ENCODE data around the gene SMAD4.

GRCh38 chr18:51032193-51032592 is 2.2 kb downstream of the SMAD4 start:
- no peak for TF ChIP-seq CTCF (conservative IDR thresholded peaks at IDR 0.05)
- TF ChIP-seq EZH2 (IDR thresholded peaks at IDR 0.05; ENCODE audit: low read depth), result no peak
